Measurements from ENCODE around the gene AFDN. TPM values are rescaled to one million over a fixed set of nuclear protein-coding genes. Genes with fewer than 3 reads are reported as not detected.

AFDN gene
- total and polyA plus RNA-seq, 2 of the 8 experiments (the other 6 are each of a cell fraction or from before 2014, with no cell fraction given) = 53.4 to 192 TPM

DNA sequence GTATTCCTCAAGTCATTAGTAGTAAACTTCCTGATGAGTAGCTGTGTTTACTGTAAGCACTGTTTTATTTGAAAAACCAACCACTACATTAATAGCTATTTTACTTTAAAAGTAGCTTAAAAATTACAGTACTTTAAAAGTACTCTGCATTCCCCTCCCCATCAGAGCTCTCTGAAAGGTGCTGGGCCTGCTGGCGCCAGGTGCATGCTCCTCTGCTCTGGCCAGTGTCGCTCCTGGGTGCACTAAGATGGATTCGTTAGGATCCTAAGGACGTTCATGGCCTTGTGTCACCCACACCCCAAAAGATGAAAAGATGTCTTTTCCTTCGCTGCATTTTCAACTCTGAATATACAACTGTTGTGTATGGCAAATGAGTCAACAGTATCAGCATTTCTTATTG is 126.8 kb downstream of the AFDN start:
- 89% methylated on average over 5 of the region's 5 CpGs; no CpG with 5 or more reads in 1 of the 2 experiments for WGBS, 2 experiments (ENCODE audit: extremely low coverage in 1 of 2, insufficient coverage in 1 of 2, insufficient read length in 1 of 2, insufficient replicate concordance in 2 of 2, low coverage in 1 of 2, low lambda C conversion rate in 2 of 2, missing lambda C conversion rate in 1 of 2)
- Histone ChIP-seq H3K79me2 (ENCODE audit: control insufficient read depth in 1 of 2, insufficient read depth in 2 of 2, low read length in 2 of 2) (peaks cover 5 to 18% of the 10 kb centered on the region in 2 experiments; a peak in 3 of 4 replicates), H3K36me3 (ENCODE audit: control insufficient read depth in 2 of 4, insufficient read depth in 4 of 4, low read length in 3 of 4) (peaks cover 24 to 62% (median 41%) of the 10 kb centered on the region in 4 experiments), H2BK5ac (ENCODE audit: low read depth, low read length) (no peak overlapping the region), H3K18ac (ENCODE audit: extremely low read depth, low read length) (no peak overlapping the region), H3K4me3 (ENCODE audit: extremely low read depth in 1 of 4, insufficient read depth in 2 of 4, low read depth in 3 of 4, low read length in 4 of 4) (no peak overlapping the region), H2BK15ac (ENCODE audit: low read length) (no peak overlapping the region), H4K8ac (ENCODE audit: extremely low read depth, insufficient read depth, low read length) (no peak overlapping the region), H3K4ac (replicated peaks; ENCODE audit: insufficient read length, low read depth, low read length) (no peak overlapping the region), H3K23ac (ENCODE audit: insufficient read length) (no peak overlapping the region), H3K56ac (replicated peaks; ENCODE audit: insufficient read length, low read depth, low read length) (no peak overlapping the region), H3K14ac (ENCODE audit: insufficient read length) (no peak overlapping the region), H2BK20ac (ENCODE audit: low read length) (no peak overlapping the region), H3K9ac (replicated peaks in 1 of 4; ENCODE audit: extremely low read depth in 1 of 4, low read depth in 3 of 4, low read length in 3 of 4) (no peak overlapping the region), H3K79me1 (ENCODE audit: low read depth, low read length) (peaks cover 3% of the 10 kb centered on the region; the same call in 1 of the 2 replicates), H4K20me1 (replicated peaks in 1 of 2; ENCODE audit: control insufficient read depth in 1 of 2, insufficient read depth in 2 of 2, low read length in 2 of 2) (peaks cover 2 to 9% of the 10 kb centered on the region in 2 experiments), H2AFZ (ENCODE audit: low read length) (no peak overlapping the region), H3K4me1 (replicated peaks in 1 of 4; ENCODE audit: control insufficient read depth in 3 of 4, insufficient read depth in 4 of 4, low read length in 3 of 4) (no peaks in the 10 kb centered on the region), H4K5ac (ENCODE audit: insufficient read length, low read depth, low read length) (no peak overlapping the region), H3K9me3 (ENCODE audit: insufficient read depth in 2 of 2, low read depth in 1 of 2, low read length in 1 of 2) (no peaks in the 10 kb centered on the region), H3K4me2 (ENCODE audit: insufficient read depth in 1 of 2, low read depth in 2 of 2, low read length in 2 of 2) (no peak overlapping the region), H3K27ac (ENCODE audit: low read depth, low read length) (no peak overlapping the region), H3K27me3 (replicated peaks in 1 of 4; ENCODE audit: control insufficient read depth in 3 of 4, extremely low read depth in 1 of 4, insufficient read depth in 3 of 4, low read length in 3 of 4) (no peaks in the 10 kb centered on the region), H2BK12ac (ENCODE audit: low read depth, low read length) (no peak overlapping the region), H2AK5ac (ENCODE audit: low read depth, low read length) (no peak overlapping the region), H3K23me2 (ENCODE audit: low read depth, low read length) (no peaks in the 10 kb centered on the region), H4K91ac (replicated peaks; ENCODE audit: insufficient read length, low read length) (no peak overlapping the region), H2BK120ac (replicated peaks; ENCODE audit: low read depth, low read length) (no peak overlapping the region)
- POLR2A ChIA-PET (ENCODE audit: partially characterized antibody) = no interaction called here
- CTCF ChIA-PET (ENCODE audit: partially characterized antibody) = interaction anchor here (1.0 to 1.1 kb wide), 2 partner anchors 9 to 15 kb away, joined by 3 to 8 read pairs; no protein-coding TSS in a partner anchor
- DNase-seq (ENCODE audit: low read depth in 1 of 2, low spot score in 2 of 2) (no peak), FAIRE-seq (no peak)
- TF ChIP-seq TBP (IDR thresholded peaks at IDR 0.05; ENCODE audit: low read depth, low read length) = no peak
- no peak for TF ChIP-seq CHD1 (IDR thresholded peaks at IDR 0.05; ENCODE audit: low read depth, low read length)
- no peak for TF ChIP-seq TCF12 (IDR thresholded peaks at IDR 0.05; ENCODE audit: low read depth, low read length)
- TF ChIP-seq HDAC6 (IDR thresholded peaks at IDR 0.05; ENCODE audit: low read depth, low read length) = no peak
- TF ChIP-seq MAX (IDR thresholded peaks at IDR 0.05) = no peak
- no peak for TF ChIP-seq RNF2 (IDR thresholded peaks at IDR 0.05; ENCODE audit: borderline replicate concordance, low read depth, low read length, missing control alignments, poor library complexity, severe bottlenecking)
- no peak for TF ChIP-seq KDM1A (IDR thresholded peaks at IDR 0.05; ENCODE audit: borderline replicate concordance, low read length)
- TF ChIP-seq MAFK (IDR thresholded peaks at IDR 0.05; ENCODE audit: low read depth, low read length) = no peak
- no peak for TF ChIP-seq CTCF (IDR thresholded peaks at IDR 0.05; ENCODE audit: control extremely low read depth in 1 of 3, insufficient read depth in 1 of 3, low read depth in 1 of 3, low read length in 3 of 3)
- no peak for TF ChIP-seq CHD2 (IDR thresholded peaks at IDR 0.05; ENCODE audit: low read length)
- TF ChIP-seq RBBP5 (IDR thresholded peaks at IDR 0.05; ENCODE audit: borderline replicate concordance, low read depth, low read length) = no peak

Data from H1 (cell line).